PC-3 (cell line): ENCODE data around the gene VPS37D.

Experiments used
- EZH2 ChIP-seq: fragments of 300-600 bp; sonication (generic); IDR thresholded peaks from one replicate; pipeline ENCODE4 v1.6.1; 2017; ENCODE audit warnings: antibody characterized with exemption, mild to moderate bottlenecking, low read length; ENCODE audit not compliant: unreplicated experiment
- TF ChIP-seq, protein P1 (sequence below): fragments of 300-600 bp; sonication (generic); conservative IDR thresholded peaks from 2 replicates; pipeline ENCODE4 v1.5.1; 2017; ENCODE audit warnings: antibody characterized with exemption, low read depth, mild to moderate bottlenecking, low read length

DNA sequence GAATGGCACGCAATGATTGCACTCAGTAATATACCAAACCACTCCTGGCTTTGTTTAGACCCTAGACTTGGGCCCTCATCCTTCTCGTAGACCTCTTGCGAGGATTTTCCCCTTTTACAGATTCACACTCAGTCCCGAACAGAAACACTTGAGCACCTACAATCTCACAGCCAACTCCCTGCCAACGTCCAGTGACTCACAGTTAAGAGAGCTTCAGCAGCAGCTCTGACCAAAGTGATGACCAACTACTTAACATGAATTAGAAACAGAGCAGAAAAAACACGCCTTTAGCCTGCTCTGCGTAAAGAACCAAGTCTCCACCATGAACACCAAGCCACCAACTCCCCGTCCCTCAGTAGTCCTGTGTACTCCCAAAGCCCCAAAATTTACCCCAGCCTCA, 13.4 kb downstream of the VPS37D start:
- TF ChIP-seq, protein P1, sequence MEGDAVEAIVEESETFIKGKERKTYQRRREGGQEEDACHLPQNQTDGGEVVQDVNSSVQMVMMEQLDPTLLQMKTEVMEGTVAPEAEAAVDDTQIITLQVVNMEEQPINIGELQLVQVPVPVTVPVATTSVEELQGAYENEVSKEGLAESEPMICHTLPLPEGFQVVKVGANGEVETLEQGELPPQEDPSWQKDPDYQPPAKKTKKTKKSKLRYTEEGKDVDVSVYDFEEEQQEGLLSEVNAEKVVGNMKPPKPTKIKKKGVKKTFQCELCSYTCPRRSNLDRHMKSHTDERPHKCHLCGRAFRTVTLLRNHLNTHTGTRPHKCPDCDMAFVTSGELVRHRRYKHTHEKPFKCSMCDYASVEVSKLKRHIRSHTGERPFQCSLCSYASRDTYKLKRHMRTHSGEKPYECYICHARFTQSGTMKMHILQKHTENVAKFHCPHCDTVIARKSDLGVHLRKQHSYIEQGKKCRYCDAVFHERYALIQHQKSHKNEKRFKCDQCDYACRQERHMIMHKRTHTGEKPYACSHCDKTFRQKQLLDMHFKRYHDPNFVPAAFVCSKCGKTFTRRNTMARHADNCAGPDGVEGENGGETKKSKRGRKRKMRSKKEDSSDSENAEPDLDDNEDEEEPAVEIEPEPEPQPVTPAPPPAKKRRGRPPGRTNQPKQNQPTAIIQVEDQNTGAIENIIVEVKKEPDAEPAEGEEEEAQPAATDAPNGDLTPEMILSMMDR: no peak
- no peak for TF ChIP-seq EZH2
